Measurements from ENCODE around the gene A3GALT2.

Gene A3GALT2

GRCh38 chr1:33271666-33272505 is 49.0 kb downstream of the A3GALT2 start:
- no peak overlapping the region for H3K4me3 ChIP-seq (ENCODE audit: low read depth, low read length)
- TF ChIP-seq CTCF (IDR thresholded peaks at IDR 0.05; ENCODE audit: insufficient read depth, low read length, missing control alignments), result no peak
- CTCF ChIA-PET, result interaction anchor here (1.0 to 12.7 kb wide), 2 partner anchors 25 to 199 kb away, joined by 3 to 110 read pairs; no protein-coding TSS in a partner anchor
- POLR2A ChIA-PET, result no interaction called here
- DNase-seq (ENCODE audit: low read depth, low spot score), result no peak

GRCh38 chr1:33270808-33271465 is 50.0 kb downstream of the A3GALT2 start:
- CTCF ChIA-PET, result interaction anchor here (1.0 to 12.7 kb wide), 3 partner anchors 13 to 200 kb away, joined by 3 to 110 read pairs (median 6); no protein-coding TSS in a partner anchor
- POLR2A ChIA-PET, result no interaction called here

GRCh38 chr1:33270379-33270778 is 50.5 kb downstream of the A3GALT2 start:
- no peak for DNase-seq (ENCODE audit: low read depth, low spot score)
- no peak for TF ChIP-seq CTCF (IDR thresholded peaks at IDR 0.05; ENCODE audit: insufficient read depth, low read length, missing control alignments)
- CTCF ChIA-PET, result interaction anchor here (1.3 to 12.7 kb wide), 3 partner anchors 13 to 27 kb away, joined by 5 to 110 read pairs (median 6); no protein-coding TSS in a partner anchor
- POLR2A ChIA-PET, result no interaction called here
- H3K4me3 ChIP-seq (ENCODE audit: low read depth, low read length), result no peak overlapping the region

More at GRCh38 chr1:33270808-33271465, 50.0 kb downstream of the A3GALT2 start:
- DNase-seq (ENCODE audit: low read depth, low spot score), result no peak
- TF ChIP-seq CTCF (IDR thresholded peaks at IDR 0.05; ENCODE audit: insufficient read depth, low read length, missing control alignments), result no peak
- no peak overlapping the region for H3K4me3 ChIP-seq (ENCODE audit: low read depth, low read length)

GRCh38 chr1:33269621-33270020 is 51.3 kb downstream of the A3GALT2 start:
- no peak for DNase-seq (ENCODE audit: low read depth, low spot score)
- ChIA-PET CTCF (interaction anchor here (1.3 to 12.7 kb wide), 3 partner anchors 14 to 28 kb away, joined by 5 to 110 read pairs (median 6); no protein-coding TSS in a partner anchor), POLR2A (interaction anchor here (1.3 kb wide), 1 partner anchor 10 kb away, joined by 4 read pairs; no protein-coding TSS in a partner anchor)
- no peak for TF ChIP-seq CTCF (IDR thresholded peaks at IDR 0.05; ENCODE audit: insufficient read depth, low read length, missing control alignments)
- H3K4me3 ChIP-seq (ENCODE audit: low read depth, low read length), result no peak overlapping the region

GRCh38 chr1:33268927-33269610 is 51.8 kb downstream of the A3GALT2 start:
- no peak for DNase-seq (ENCODE audit: low read depth, low spot score)
- CTCF ChIA-PET, result interaction anchor here (0.9 to 12.7 kb wide), 4 partner anchors 15 to 28 kb away, joined by 3 to 110 read pairs (median 6); no protein-coding TSS in a partner anchor
- H3K4me3 ChIP-seq (ENCODE audit: low read depth, low read length), result no peak overlapping the region
- TF ChIP-seq CTCF (IDR thresholded peaks at IDR 0.05; ENCODE audit: insufficient read depth, low read length, missing control alignments), result no peak
- POLR2A ChIA-PET, result interaction anchor here (1.3 kb wide), 1 partner anchor 9 kb away, joined by 4 read pairs; no protein-coding TSS in a partner anchor
